NCI-H510A treated with DMSO at 0.1 percent for 48 hours (cell line): ENCODE data around the gene FIG4.
"Not testable (repeated sequence)": the region's sequence is repeated elsewhere in the genome, so short reads cannot be mapped to it uniquely, and the experiment has no call there.

Experiments used
- DNase-seq: peaks from one replicate; lab custom pipeline; 2025; lab: John Stamatoyannopoulos, UW

Gene FIG4

GRCh38 chr6:109702791-109703190, 11.7 kb downstream of the FIG4 start:
- DNase-seq: no peak

DNA sequence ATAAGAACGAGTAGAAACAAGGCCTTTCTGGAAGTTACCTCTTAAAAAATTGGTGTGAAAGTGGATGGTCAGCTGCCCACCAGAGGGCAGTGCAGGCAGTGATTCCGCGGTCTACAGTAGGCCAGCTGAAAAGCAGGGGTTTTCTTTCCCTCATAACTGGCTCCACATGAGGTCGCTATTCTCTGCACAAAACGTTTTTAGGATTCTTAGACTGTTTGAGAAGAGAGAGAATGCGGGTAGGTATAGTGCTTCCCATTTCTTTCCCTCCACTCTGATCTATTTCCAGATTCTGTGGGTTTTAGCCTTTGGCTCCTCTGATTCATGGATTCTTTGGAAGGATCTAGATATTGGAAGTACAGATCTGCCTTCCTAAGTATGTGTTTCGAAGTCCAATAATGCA, 14.2 kb downstream of the FIG4 start:
- DNase-seq: peak; percentile 38

- DNase-seq: no peak
These were observed 15.4 kb downstream of the FIG4 start for GRCh38 chr6:109706513-109706912.

DNA sequence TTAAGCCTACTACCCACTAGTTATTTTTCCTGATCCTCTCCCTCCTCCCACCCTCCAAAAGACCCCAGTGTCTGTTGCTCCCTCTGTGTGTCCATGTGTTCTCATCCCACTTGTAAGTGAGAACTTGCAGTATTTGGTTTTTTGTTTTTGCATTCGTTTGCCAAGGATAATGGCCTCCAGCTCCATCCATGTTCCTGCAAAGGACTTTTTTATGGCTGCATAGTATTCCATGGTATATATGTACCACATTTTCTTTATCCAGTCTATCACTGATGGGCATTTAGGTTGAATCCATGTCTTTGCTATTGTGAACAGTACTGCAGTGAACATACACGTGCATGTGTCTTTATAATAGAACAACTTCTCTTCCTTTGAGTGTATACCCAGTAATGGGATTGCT, 17.0 kb downstream of the FIG4 start:
- DNase-seq: not testable (repeated sequence)

GRCh38 chr6:109713097-109713496, 22.0 kb downstream of the FIG4 start:
- DNase-seq: no peak

DNA sequence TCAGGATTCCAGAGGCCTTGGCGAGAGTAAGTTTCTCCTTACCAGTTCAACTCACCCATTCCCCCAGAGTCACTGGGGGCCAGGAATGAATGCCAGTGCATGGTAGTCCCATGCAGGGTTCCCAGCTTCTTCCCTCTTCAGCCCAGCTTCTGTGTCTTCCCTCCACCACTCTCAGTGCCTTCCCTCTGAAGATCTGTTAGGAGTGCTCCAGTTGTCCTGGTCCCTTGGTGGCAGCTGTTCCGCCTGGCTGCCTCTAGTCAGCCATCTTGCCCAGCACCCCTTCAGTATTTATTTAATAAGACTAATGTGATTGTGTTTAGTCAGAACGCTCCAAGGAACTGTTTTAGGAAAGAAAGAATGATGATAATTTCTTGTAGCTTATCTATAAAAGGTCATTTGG, 23.1 kb downstream of the FIG4 start:
- DNase-seq: no peak

DNA sequence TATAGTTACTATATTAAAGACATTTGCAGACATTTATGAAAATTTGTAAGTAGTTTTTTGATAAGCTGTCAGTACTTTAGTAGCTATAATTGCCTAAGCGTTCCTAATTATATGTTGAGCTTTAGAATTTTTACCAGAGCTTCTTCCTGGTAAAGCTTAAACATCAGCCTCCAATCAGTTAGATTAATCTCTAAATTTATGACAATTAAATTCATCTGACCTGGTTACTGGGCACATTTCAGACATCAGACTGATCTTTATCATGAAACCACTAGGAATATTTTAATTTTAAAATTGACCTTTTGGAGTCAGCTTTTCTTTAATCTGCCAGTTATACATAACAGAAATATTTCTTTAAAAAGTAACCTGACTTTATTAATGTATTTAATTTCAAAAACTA, 23.5 kb downstream of the FIG4 start:
- DNase-seq: no peak

GRCh38 chr6:109715616-109716015, 24.5 kb downstream of the FIG4 start:
- no peak for DNase-seq

DNA sequence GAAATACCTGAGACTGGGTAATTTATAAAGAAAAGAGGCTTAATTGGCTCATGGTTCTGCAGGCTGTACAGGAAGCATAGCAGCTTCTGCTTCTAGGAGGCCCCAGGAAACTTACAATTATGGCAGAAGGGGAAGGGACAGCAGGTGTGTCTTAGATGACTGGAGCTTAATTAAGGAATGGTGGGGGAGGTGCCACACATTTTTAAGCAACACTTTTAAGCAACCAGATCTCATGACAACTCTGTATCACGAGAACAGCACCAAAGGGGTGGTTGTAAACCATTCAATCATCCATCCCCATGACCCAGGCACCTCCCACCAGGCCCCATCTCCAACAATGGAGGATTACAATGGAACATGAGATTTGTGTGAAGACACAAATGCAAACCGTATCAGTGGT, 26.9 kb downstream of the FIG4 start:
- no peak for DNase-seq

GRCh38 chr6:109718991-109719390, 27.9 kb downstream of the FIG4 start:
- no peak for DNase-seq

DNA sequence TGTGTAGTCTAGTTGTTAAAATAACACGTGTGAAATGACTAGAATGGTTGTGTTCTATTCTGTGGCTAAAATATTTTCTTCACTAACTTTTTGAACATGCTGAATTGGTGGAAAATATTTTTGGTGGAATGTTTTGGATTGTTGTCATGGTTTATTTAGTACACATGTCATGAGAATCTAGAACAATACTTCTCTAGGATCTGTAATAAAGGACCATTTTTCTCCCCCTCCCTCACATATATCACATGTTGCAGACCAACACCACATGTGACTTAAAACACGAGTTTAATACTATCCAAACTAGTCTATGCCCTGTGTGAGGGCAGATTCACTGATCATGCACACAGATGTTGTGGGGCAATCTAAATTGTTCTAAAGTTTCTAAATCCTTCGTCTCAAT, 29.2 kb downstream of the FIG4 start:
- no peak for DNase-seq

- DNase-seq: no peak
These were observed 30.9 kb downstream of the FIG4 start for GRCh38 chr6:109722011-109722410.

- DNase-seq: no peak
These were observed 31.6 kb downstream of the FIG4 start for GRCh38 chr6:109722564-109723254.

DNA sequence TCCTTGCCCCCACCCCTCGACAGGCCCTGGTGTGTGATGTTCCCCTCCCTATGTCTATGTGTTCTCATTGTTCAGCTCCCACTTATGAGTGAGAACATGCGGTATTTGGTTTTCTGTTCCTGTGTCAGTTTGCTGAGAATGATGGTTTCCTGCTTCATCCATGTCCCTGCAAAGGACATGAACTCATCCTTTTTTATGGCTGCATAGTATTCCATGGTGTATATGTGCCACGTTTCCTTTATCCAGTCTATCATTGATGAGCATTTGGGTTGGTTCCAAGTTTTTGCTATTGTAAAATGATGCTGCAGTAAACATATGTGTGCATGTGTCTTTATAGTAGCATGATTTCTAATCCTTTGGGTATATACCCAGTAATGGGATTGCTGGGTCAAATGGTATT, 34.2 kb downstream of the FIG4 start:
- DNase-seq: not testable (repeated sequence)

DNA sequence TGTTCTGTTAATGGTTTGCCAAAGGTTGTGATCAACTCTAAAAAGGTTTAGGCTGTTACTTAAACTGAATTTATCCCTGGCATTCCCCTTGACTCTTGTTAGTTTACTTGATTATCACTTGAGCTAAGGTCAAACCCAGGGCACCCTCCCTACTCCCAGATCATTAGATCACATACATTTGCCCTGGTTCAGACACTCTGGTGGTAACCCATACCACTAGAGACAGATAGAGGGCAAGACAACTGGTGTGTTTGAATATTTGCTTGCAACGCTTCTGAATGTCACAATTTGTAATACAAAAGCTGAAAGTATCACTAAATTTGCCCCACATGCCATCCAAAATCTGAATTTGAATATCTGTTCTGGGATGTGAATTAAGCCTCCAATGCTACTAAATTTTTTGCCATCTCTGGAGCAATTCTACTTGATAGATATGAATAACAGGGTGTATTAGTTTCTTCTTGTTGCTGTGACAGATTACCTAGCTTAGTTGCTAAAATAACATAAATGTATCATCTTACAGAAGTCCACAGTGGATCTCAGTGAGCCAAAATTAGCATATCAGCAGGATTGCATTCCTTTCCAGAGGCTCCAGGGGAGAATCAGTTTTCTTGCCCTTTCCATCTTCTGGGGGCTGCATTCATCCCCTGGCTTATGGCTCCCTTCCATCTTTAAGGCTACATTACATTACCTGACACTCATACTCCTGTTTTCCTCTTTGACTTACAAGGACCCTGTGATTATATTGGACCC, 45.4 kb downstream of the FIG4 start:
- no peak for DNase-seq

DNA sequence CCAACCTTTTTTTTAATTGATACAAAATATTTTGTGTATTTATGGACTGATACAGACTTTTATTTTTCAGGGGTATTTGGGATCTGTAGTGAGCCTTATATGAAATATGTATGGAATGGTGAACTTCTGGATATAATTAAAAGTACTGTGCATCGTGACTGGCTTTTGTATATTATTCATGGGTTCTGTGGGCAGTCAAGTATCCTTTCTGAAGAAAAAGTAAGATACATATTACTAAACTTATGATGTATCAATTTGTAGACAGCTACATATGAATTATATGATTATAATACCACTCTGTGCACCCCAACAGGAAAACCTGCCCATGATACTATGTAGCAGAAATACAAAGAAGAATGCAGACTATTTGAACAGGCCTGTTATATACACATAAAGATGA, 47.2 kb downstream of the FIG4 start:
- no peak for DNase-seq

GRCh38 chr6:109738667-109739066, 47.6 kb downstream of the FIG4 start:
- DNase-seq: no peak

DNA sequence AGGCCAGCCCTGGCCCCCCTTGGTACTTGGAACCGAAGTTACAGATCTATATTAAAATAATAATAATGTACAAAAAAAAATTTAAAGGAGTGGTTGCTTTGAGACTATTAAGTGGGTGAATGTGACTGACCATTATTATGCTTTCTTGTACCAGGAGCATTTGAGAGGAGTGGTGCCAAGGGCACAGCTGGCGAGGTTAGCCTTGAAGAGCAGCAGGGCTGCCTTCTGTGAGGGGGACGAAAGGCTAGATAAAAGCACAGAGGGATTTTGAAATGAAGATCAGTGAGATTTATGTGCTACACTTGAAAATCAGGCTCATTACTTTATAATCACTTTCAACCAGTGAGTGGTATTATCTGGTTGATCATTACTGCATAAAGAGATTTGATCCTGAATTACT, 48.6 kb downstream of the FIG4 start:
- no peak for DNase-seq

GRCh38 chr6:109740787-109741186, 49.7 kb downstream of the FIG4 start:
- DNase-seq: no peak

DNA sequence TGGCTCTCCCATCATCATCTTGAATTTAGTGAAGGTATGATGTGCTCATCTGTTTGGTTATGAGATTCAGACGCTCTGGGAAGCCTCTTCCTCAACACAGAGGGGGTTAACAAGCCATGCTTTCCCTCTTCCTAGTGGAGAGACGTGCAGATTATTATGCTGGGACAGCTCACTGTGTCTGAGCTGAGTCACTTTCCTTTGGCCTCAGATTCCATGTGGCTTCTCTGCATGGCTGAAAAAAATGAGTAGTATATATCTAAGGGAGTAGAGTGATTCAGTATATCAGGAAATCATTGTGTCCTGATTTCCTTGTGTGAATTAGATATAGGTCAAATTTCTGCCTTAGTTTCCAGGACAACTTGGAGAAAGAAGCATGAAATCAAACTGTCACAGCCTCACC, 52.6 kb downstream of the FIG4 start:
- no peak for DNase-seq

DNA sequence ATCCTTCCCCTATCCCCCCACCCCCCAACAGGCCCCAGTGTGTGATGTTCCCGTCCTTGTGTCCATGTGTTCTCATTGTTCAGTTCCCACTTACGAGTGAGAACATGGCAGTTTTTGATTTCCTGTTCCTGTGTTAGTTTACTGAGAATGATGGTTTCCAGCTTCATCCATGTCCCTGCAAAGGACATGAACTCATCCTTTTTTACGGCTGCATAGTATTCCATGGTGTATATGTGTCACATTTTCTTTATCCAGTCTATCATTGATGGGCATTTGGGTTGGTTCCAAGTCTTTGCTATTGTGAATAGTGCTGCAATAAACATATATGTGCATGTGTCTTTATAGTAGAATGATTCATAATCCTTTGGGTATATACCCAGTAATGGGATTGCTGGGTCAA, 53.7 kb downstream of the FIG4 start:
- not testable (repeated sequence) for DNase-seq

DNA sequence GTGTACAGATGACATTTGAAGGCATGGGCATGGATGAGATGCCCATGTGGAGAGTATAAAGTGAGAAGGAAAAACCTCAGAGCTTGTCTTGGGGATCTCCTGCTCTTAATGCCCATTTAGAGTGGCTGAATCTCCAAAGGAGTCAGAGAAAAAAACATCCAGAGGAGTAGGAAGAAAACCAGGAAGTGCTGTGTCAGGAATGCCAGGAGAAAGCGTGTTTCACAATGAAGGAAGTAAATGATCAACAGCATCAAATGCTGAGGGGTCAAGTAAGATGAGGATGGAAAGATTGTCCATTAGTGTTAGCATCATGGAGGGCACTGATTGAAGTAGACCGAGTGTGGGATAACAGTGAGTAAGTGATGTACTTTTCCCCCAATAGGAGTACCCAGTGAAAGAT, 56.1 kb downstream of the FIG4 start:
- DNase-seq: no peak

- DNase-seq: no peak
These were observed 68.2 kb downstream of the FIG4 start for GRCh38 chr6:109759098-109759955.
